Measurements from ENCODE around the gene TSSK6.
"Not testable (repeated sequence)": the region's sequence is repeated elsewhere in the genome, so short reads cannot be mapped to it uniquely, and the experiment has no call there.

The TSSK6 gene

GRCh38 chr19:19486343-19487076 is 28.8 kb downstream of the TSSK6 start:
- no peak for DNase-seq

GRCh38 chr19:19485998-19486290 is 29.4 kb downstream of the TSSK6 start:
- DNase-seq = no peak

GRCh38 chr19:19485161-19485997 is 30.0 kb downstream of the TSSK6 start:
- no peak for DNase-seq

- no peak for DNase-seq
These were observed 32.3 kb downstream of the TSSK6 start for GRCh38 chr19:19482809-19483596.

- no peak for DNase-seq
These were observed 34.7 kb downstream of the TSSK6 start for GRCh38 chr19:19480688-19481087.

GRCh38 chr19:19477705-19478383 is 37.5 kb downstream of the TSSK6 start:
- DNase-seq = no peak

GRCh38 chr19:19475849-19476828 is 39.2 kb downstream of the TSSK6 start:
- DNase-seq = no peak

GRCh38 chr19:19475015-19475765 is 40.2 kb downstream of the TSSK6 start:
- DNase-seq = no peak

- not testable (repeated sequence) for DNase-seq
These were observed 43.2 kb downstream of the TSSK6 start for GRCh38 chr19:19472106-19472505.

- no peak for DNase-seq
These were observed 43.7 kb downstream of the TSSK6 start for GRCh38 chr19:19471682-19472081.

GRCh38 chr19:19470579-19470978 is 44.8 kb downstream of the TSSK6 start:
- DNase-seq = no peak

- no peak for DNase-seq
These were observed 46.8 kb downstream of the TSSK6 start for GRCh38 chr19:19468424-19469050.

- no peak for DNase-seq
These were observed 49.1 kb downstream of the TSSK6 start for GRCh38 chr19:19466201-19466600.

- no peak for DNase-seq
These were observed 49.8 kb downstream of the TSSK6 start for GRCh38 chr19:19465436-19466070.

GRCh38 chr19:19464339-19465098 is 50.8 kb downstream of the TSSK6 start:
- no peak for DNase-seq

Measured in central memory CD4-positive, alpha-beta T cell (primary cell).